K562 (cell line): ENCODE measurements around the gene UBE2J2. TPM values are rescaled to one million over a fixed set of nuclear protein-coding genes. Genes with fewer than 3 reads are reported as not detected.

Experiments
- ATAC-seq: fragments of 200-7000 bp; cut with Tn5 transposase; 3 replicates; pipeline ENCODE4 v1.9.1; 2020; ENCODE audit warnings: moderate library complexity
- BruUV-seq: library from RNA; stranded (reverse); fragments of 400-500 nt; replicated peaks from 2 replicates; lab custom pipeline; 2021; lab: Mats Ljungman, UMichigan
- CTCF ChIA-PET: fragments of 300-600 bp; formaldehyde crosslinking; extraction: SDS; loops from one replicate; lab custom pipeline; 2021; ENCODE audit warnings: low intra/inter-chr PET ratio; lab: Yijun Ruan, JAX
- POLR2A ChIA-PET: fragments of 300-600, 350-650 bp; sonication (Branson Sonifier 250); formaldehyde crosslinking; extraction: SDS; loops from one replicate; lab custom pipeline; 2021; ENCODE audit warnings: antibody characterized with exemption, inconsistent platforms; lab: Yijun Ruan, JAX
- DNase-seq, 4 experiments: peaks; one replicate each; pipeline versions ENCODE4 v3.0.0 to v3.0.0-alpha.2; 2011 to 2018; ENCODE audit warnings: low spot score in 3 of 4, mixed read lengths in 3 of 4; ENCODE audit errors: extremely low read depth in 1 of 4
- FAIRE-seq: peaks from 2 replicates; lab custom pipeline; 2011; peaks lifted over from hg19 to GRCh38; lab: Jason Lieb, UNC
- H2AFZ ChIP-seq: 2 replicates; pipeline ENCODE4 v1.6.0; 2011; ENCODE audit warnings: low read depth, low read length, control low read depth, inconsistent platforms
- H3K27ac ChIP-seq: fragments of 200-600 bp; 3 replicates; pipeline ENCODE4 v1.8.0; 2011; ENCODE audit warnings: low read depth, mild to moderate bottlenecking, control low read depth, inconsistent platforms, low read length, moderate library complexity, mixed read lengths; ENCODE audit errors: extremely low read depth
- H3K27me3 ChIP-seq, 2 experiments: fragments of 300-600 bp in 1 of 2; 2 replicates in 1 of 2; 3 replicates in 1 of 2; pipeline versions ENCODE4 v1.6.0 to v1.8.0; 2011; ENCODE audit warnings: inconsistent platforms in 2 of 2, low read length in 2 of 2, mild to moderate bottlenecking in 1 of 2, mixed read lengths in 1 of 2, moderate library complexity in 1 of 2; ENCODE audit not compliant: control insufficient read depth in 2 of 2, insufficient read depth in 2 of 2
- H3K36me3 ChIP-seq: fragments of 300-600 bp; 3 replicates; pipeline ENCODE4 v1.8.0; 2011; ENCODE audit warnings: mild to moderate bottlenecking, low read length, inconsistent platforms; ENCODE audit not compliant: control insufficient read depth, insufficient read depth
- H3K4me1 ChIP-seq, 2 experiments: fragments of 200-600 bp in 1 of 2; replicated peaks in 1 of 2; 2 replicates in 1 of 2; 3 replicates in 1 of 2; pipeline versions ENCODE4 v1.5.1 to v1.8.0; 2011; ENCODE audit warnings: inconsistent platforms in 2 of 2, low read length in 2 of 2, mild to moderate bottlenecking in 1 of 2, mixed read lengths in 1 of 2, moderate library complexity in 1 of 2; ENCODE audit not compliant: control insufficient read depth in 2 of 2, insufficient read depth in 2 of 2
- H3K4me2 ChIP-seq: 2 replicates; pipeline ENCODE4 v1.6.1; 2011; ENCODE audit warnings: low read length, control low read depth, inconsistent platforms, mixed read lengths; ENCODE audit not compliant: insufficient read depth
- H3K4me3 ChIP-seq: fragments of 200-600 bp; sonication (generic), shearing (Covaris generic); 2 replicates; pipeline ENCODE4 v1.5.1; 2016; ENCODE audit warnings: control low read depth, inconsistent platforms
- H3K79me2 ChIP-seq: fragments of 200-600 bp; 3 replicates; pipeline ENCODE4 v1.8.0; 2011; ENCODE audit warnings: low read length, inconsistent platforms; ENCODE audit not compliant: control insufficient read depth, insufficient read depth
- H3K9ac ChIP-seq, 2 experiments: 2 replicates each; pipeline versions ENCODE4 v1.6.0 to v1.6.1; 2011; ENCODE audit warnings: low read depth in 2 of 2, low read length in 2 of 2, control low read depth in 1 of 2, inconsistent platforms in 1 of 2, mild to moderate bottlenecking in 1 of 2, mixed read lengths in 1 of 2; ENCODE audit not compliant: insufficient read depth in 1 of 2
- H3K9me1 ChIP-seq: one replicate; pipeline ENCODE4 v1.6.0; 2011; ENCODE audit warnings: inconsistent platforms, mild to moderate bottlenecking, low read length, moderate library complexity; ENCODE audit not compliant: control insufficient read depth, insufficient read depth
- H3K9me3 ChIP-seq: replicated peaks from 2 replicates; pipeline ENCODE4 v1.5.1; 2011; ENCODE audit warnings: low read depth, low read length, inconsistent platforms; ENCODE audit not compliant: control insufficient read depth, insufficient read depth
- H4K20me1 ChIP-seq: replicated peaks from 2 replicates; pipeline ENCODE4 v1.6.1; 2011; ENCODE audit warnings: low read length, inconsistent platforms, mixed read lengths; ENCODE audit not compliant: control insufficient read depth, insufficient read depth
- ADNP ChIP-seq: fragments of 200-800 bp; sonication (Bioruptor generic); IDR thresholded peaks from 2 replicates; pipeline ENCODE4 v1.6.1; 2016; ENCODE audit warnings: missing genetic modification characterization, missing compliant biosample characterization
- ESRRB ChIP-seq: fragments of 250-450 bp; sonication (Bioruptor Pico); IDR thresholded peaks from 2 replicates; pipeline ENCODE4 v1.5.0; 2020; ENCODE audit warnings: mild to moderate bottlenecking, moderate library complexity, borderline replicate concordance
- FOXA3 ChIP-seq, 2 experiments: fragments of 450-650 bp in 1 of 2; sonication (generic) in 1 of 2; formaldehyde crosslinking; IDR thresholded peaks in 1 of 2; conservative IDR thresholded peaks in 1 of 2; 2 replicates each; pipeline versions ENCODE4 v1.4.0 to v1.8.0; 2020 to 2022; ENCODE audit warnings: mild to moderate bottlenecking in 2 of 2, missing genetic modification reagents in 1 of 2
- LEF1 ChIP-seq: fragments of 450-650 bp; IDR thresholded peaks from 2 replicates; pipeline ENCODE4 v1.6.1; 2016; ENCODE audit warnings: mild to moderate bottlenecking
- MAFK ChIP-seq: IDR thresholded peaks from 2 replicates; pipeline ENCODE4 v1.6.1; 2011; ENCODE audit warnings: low read length, improper control_type of control experiment
- POLR2G ChIP-seq: fragments of 200-400 bp; formaldehyde crosslinking; IDR thresholded peaks from 2 replicates; pipeline ENCODE4 v1.6.1; 2017; ENCODE audit warnings: low read depth, mild to moderate bottlenecking, antibody characterized with exemption, low read length, moderate library complexity
- RBBP5 ChIP-seq: fragments of 200-600 bp; sonication (generic); IDR thresholded peaks from 2 replicates; pipeline ENCODE4 v1.6.1; 2012; ENCODE audit warnings: borderline replicate concordance, mild to moderate bottlenecking, low read length, control low read depth, inconsistent platforms; ENCODE audit not compliant: insufficient read depth, poor library complexity, severe bottlenecking
- RBFOX2 ChIP-seq: fragments of 200-400 bp; formaldehyde crosslinking; IDR thresholded peaks from 2 replicates; pipeline ENCODE4 v1.6.1; 2017; ENCODE audit warnings: low read depth, mild to moderate bottlenecking, low read length, moderate library complexity
- RBM34 ChIP-seq: fragments of 200-400 bp; formaldehyde crosslinking; IDR thresholded peaks from 2 replicates; pipeline ENCODE4 v1.6.1; 2018; ENCODE audit warnings: low read length, borderline replicate concordance; ENCODE audit not compliant: insufficient read depth
- SLC30A9 ChIP-seq: fragments of 250-450 bp; sonication (Bioruptor Pico); IDR thresholded peaks from 2 replicates; pipeline ENCODE4 v1.8.0; 2022; ENCODE audit warnings: mild to moderate bottlenecking, moderate library complexity
- TAF1 ChIP-seq: IDR thresholded peaks from 2 replicates; pipeline ENCODE4 v1.6.1; 2011; ENCODE audit warnings: mild to moderate bottlenecking, low read length, moderate library complexity; ENCODE audit not compliant: insufficient read depth, control insufficient read depth, severe bottlenecking; ENCODE audit errors: extremely low read depth
- ZNF140 ChIP-seq: fragments of 250-450 bp; sonication (Bioruptor Pico); IDR thresholded peaks from 2 replicates; pipeline ENCODE4 v1.8.0; 2021; ENCODE audit warnings: moderate library complexity, mild to moderate bottlenecking, inconsistent platforms
- ZNF143 ChIP-seq: sonication (generic); formaldehyde crosslinking; IDR thresholded peaks from 2 replicates; pipeline ENCODE4 v1.9.0; 2022; ENCODE audit warnings: mild to moderate bottlenecking, missing genetic modification reagents
- WGBS: fragments of 100-300 bp; shearing (Covaris generic); methylation state at CpG from one replicate; pipeline ENCODE4 v1.1.6; 2016; ENCODE audit warnings: low coverage, mixed read lengths; ENCODE audit not compliant: insufficient coverage; ENCODE audit errors: missing lambda C conversion rate; 5-methylcytosine and 5-hydroxymethylcytosine counted together
- in situ Hi-C: fragments of 300-500 bp; cut with MboI; formaldehyde crosslinking; loops from 4 replicates; pipeline ENCODE4 v1.15.0; 2018; ENCODE audit warnings: inconsistent platforms, mixed read lengths
- intact Hi-C: fragments of 100-400 bp; cut with micrococcal nuclease; formaldehyde crosslinking; loops from 2 replicates; pipeline ENCODE4 v1.14.2; 2022
- polyA plus RNA-seq, 8 experiments: library from polyadenylated mRNA; depleted of rRNA in 4 of 8; stranded (reverse) in 5 of 8; unstranded in 3 of 8; fragments of >200 nt; fragmentation: Nextera tagmentation in 2 of 8; fragmentation: Illumina TruSeq in 1 of 8; extraction: Ambion mirVana in 2 of 8; extraction: Trizol in 1 of 8; gene quantifications; 2 replicates each; pipeline versions ENCODE4 v1.2.1 to v1.2.3, GENCODE V29; 2011 to 2014; ENCODE audit warnings: inconsistent platforms in 1 of 8, missing spikeins in 1 of 8
- total RNA-seq, 7 experiments: library from RNA; depleted of rRNA in 6 of 7; stranded (reverse); fragments of >200 nt in 6 of 7; fragmentation: Illumina TruSeq in 2 of 7; extraction: Trizol in 2 of 7; gene quantifications; 2 replicates each; pipeline versions ENCODE4 v1.2.1 to v1.2.3, GENCODE V29; 2011 to 2021; ENCODE audit warnings: low replicate concordance in 1 of 7
- TF ChIP-seq, protein P1 (sequence below): sonication (generic); formaldehyde crosslinking; IDR thresholded peaks from 2 replicates; pipeline ENCODE4 v1.8.0; 2022; ENCODE audit warnings: mild to moderate bottlenecking, low read depth, missing genetic modification reagents
- TF ChIP-seq, protein P2 (sequence below): fragments of 250-450 bp; sonication (Bioruptor Pico); IDR thresholded peaks from 2 replicates; pipeline ENCODE4 v1.5.0; 2021
- TF ChIP-seq, protein P3 (sequence below): sonication (generic); formaldehyde crosslinking; IDR thresholded peaks from 2 replicates; pipeline ENCODE4 v1.9.0; 2022; ENCODE audit warnings: mild to moderate bottlenecking, missing genetic modification reagents

UBE2J2 gene
- total and polyA plus RNA-seq, 9 of the 15 experiments (the other 6 are each of a cell fraction or from before 2014, with no cell fraction given): 0.93 to 112 (median 75.5) TPM

DNA sequence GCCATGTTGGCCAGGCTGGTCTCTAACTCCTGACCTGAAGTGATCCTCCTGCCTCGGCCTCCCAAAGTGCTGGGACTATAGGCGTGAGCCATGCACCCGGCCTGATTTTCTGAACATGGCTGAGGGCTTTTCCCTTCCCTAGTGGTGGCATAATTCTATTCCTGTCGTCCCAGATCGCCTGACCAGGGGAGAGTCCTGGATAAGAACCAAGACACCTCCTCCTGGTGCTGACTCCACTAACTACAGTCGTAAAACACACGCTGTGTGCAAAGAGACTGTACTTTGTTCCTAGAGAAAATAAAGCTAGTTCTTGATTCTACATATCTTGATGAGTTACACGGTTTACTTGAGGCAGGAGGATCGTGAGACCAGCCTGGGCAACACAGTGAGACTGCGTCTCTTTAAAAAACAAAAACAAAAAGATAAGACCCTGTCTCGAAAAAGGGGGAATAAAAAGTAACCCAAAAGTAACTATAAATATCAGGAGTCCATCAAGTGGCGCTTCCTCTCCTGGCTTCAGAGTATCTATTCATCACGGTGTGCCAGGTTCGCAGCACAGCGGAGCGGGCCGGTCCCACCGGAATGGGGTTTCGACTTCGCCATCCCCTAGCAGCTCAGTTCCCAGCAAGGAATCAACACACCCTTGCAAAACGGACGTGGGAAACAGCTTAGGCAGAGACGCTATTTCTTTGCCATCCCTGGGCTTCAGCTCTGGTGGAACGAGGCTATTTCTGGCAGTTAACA is 42.8 kb downstream of the UBE2J2 start (continued):
- TF ChIP-seq, protein P1, sequence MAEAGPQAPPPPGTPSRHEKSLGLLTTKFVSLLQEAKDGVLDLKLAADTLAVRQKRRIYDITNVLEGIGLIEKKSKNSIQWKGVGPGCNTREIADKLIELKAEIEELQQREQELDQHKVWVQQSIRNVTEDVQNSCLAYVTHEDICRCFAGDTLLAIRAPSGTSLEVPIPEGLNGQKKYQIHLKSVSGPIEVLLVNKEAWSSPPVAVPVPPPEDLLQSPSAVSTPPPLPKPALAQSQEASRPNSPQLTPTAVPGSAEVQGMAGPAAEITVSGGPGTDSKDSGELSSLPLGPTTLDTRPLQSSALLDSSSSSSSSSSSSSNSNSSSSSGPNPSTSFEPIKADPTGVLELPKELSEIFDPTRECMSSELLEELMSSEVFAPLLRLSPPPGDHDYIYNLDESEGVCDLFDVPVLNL (CRISPR knock-in tag): no peak

DNA sequence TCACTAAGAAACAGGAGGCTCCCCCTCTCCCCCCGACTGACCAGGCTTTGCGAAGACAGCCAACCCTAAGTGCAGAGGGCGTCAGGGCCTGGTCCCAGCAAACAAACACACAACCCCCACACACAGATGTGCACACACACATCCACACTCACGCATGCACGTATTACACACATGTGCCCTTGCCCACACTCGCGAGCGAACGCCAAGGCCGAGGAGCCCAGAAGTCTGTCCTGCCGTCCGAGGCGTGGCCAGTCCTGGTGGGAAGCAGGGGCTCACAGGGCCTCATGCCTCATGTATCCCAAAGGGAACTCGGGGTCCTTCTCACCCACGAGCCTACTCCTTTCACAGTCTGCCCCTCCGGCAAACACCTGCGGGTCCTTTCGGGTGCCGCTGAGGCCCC is 43.9 kb downstream of the UBE2J2 start:
- TF ChIP-seq POLR2G (peak; percentile 51; the same call in 1 of the 2 replicates), ADNP (tag) (no peak), TAF1 (no peak), FOXA3 (CRISPR knock-in tag; conservative IDR thresholded peaks at IDR 0.05 in 1 of 2, IDR thresholded peaks at IDR 0.05 in 1 of 2) (0 out of 4 replicates have a peak, but pooled peaks of 1 of the 2 experiments have one; percentile 26), RBBP5 (no peak), RBM34 (no peak), RBFOX2 (peak; percentile 66), ZNF143 (CRISPR knock-in tag) (peak; percentile 14; the same call in 1 of the 2 replicates), LEF1 (no peak), SLC30A9 (CRISPR knock-in tag) (no peak), ZNF140 (CRISPR knock-in tag) (no peak), MAFK (no peak), ESRRB (no peak)
- TF ChIP-seq, protein P2, sequence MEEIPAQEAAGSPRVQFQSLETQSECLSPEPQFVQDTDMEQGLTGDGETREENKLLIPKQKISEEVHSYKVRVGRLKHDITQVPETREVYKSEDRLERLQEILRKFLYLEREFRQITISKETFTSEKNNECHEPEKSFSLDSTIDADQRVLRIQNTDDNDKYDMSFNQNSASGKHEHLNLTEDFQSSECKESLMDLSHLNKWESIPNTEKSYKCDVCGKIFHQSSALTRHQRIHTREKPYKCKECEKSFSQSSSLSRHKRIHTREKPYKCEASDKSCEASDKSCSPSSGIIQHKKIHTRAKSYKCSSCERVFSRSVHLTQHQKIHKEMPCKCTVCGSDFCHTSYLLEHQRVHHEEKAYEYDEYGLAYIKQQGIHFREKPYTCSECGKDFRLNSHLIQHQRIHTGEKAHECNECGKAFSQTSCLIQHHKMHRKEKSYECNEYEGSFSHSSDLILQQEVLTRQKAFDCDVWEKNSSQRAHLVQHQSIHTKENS (CRISPR knock-in tag): no peak
- TF ChIP-seq, protein P3, sequence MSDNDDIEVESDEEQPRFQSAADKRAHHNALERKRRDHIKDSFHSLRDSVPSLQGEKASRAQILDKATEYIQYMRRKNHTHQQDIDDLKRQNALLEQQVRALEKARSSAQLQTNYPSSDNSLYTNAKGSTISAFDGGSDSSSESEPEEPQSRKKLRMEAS (CRISPR knock-in tag): peak; percentile 52; the same call in 1 of the 2 replicates
- ChIA-PET POLR2A (interaction anchor here (0.6 to 2.2 kb wide), 7 partner anchors 8 to 787 kb away, joined by 3 to 12 read pairs (median 3); no protein-coding TSS in a partner anchor), CTCF (no interaction called here)
- ATAC-seq (no peak), FAIRE-seq (no peak), DNase-seq (no peak)
- in situ Hi-C loops: no loop called here
- peaks cover 6 to 82% of the 10 kb centered on the region in 2 experiments; a peak in 4 of 5 replicates for H3K4me1 ChIP-seq
- BruUV-seq: no TSS peak
- H3K27me3 ChIP-seq: no peaks in the 10 kb centered on the region
- H3K4me3 ChIP-seq: no peak overlapping the region
- H3K27ac ChIP-seq: no peak overlapping the region; the same call in 2 of the 3 replicates
- peak overlapping the region in 1 of 2 experiments; percentile 99; a peak in 2 of 4 replicates for H3K9ac ChIP-seq
- H4K20me1 ChIP-seq: peaks cover 6% of the 10 kb centered on the region; the same call in 1 of the 2 replicates
- H3K4me2 ChIP-seq: no peak overlapping the region
- intact Hi-C loops: loop anchor here (5.0 kb wide), 1 partner anchor 107 kb away; no protein-coding TSS in a partner anchor
- H3K9me3 ChIP-seq: peaks cover 9% of the 10 kb centered on the region
- H2AFZ ChIP-seq: no peak overlapping the region
- WGBS: 92% methylated on average over 19 of the region's 19 CpGs
- peaks cover 94% of the 10 kb centered on the region for H3K79me2 ChIP-seq
- H3K9me1 ChIP-seq: no peaks in the 10 kb centered on the region
- peaks cover 68% of the 10 kb centered on the region; the same call in 2 of the 3 replicates for H3K36me3 ChIP-seq
